ENCODE measurements around the gene LMBR1. TPM values are rescaled to one million over a fixed set of nuclear protein-coding genes. Genes with fewer than 3 reads are reported as not detected.
"Not testable (repeated sequence)": the region's sequence is repeated elsewhere in the genome, so short reads cannot be mapped to it uniquely, and the experiment has no call there.

Gene LMBR1, protein sequence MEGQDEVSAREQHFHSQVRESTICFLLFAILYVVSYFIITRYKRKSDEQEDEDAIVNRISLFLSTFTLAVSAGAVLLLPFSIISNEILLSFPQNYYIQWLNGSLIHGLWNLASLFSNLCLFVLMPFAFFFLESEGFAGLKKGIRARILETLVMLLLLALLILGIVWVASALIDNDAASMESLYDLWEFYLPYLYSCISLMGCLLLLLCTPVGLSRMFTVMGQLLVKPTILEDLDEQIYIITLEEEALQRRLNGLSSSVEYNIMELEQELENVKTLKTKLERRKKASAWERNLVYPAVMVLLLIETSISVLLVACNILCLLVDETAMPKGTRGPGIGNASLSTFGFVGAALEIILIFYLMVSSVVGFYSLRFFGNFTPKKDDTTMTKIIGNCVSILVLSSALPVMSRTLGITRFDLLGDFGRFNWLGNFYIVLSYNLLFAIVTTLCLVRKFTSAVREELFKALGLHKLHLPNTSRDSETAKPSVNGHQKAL
- 10 to 100 TPM in 2 of 3 donors, 1 to 10 TPM in 1; 8.5 to 13.2 (median 10.8) TPM for polyA plus RNA-seq

- 0% methylated on average over 43 to 88 of the region's 97 CpGs for WGBS, 3 donors
- peak within 1 kb of the TSS; percentile 52 for H3K27ac ChIP-seq (ENCODE audit: low read depth, low read length)
Observed at GRCh38 chr7:156892821-156893706, at the start of gene LMBR1. Gene LMBR1 (minus strand): TSS chr7:156893183. CDS start chr7:156892993, 190 bp downstream.

DNA sequence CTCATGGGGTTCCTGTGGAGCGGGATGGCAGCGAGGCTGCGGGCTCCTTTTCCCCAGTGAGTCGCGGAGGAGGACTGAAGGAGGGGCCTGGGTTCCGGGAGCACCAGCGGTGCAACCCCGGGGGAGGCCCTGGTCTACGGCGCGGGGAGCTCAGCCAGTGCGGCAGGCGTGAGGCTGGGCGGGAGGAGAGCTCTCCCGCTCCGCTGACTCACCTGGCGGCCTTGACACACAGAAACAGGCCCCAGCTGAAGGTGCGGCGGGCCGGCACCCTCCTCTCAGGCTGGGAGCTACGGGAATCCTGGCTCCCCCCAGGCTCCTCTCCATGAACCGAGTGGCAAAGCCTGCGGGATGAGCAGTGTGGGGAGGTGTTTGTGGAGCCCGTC, 49.7 kb upstream of the LMBR1 start:
- 25 to 45% (median 40%) methylated on average over 19 to 24 of the region's 24 CpGs for WGBS, 3 donors
- no peak overlapping the region for H3K27ac ChIP-seq (ENCODE audit: low read depth, low read length)

DNA sequence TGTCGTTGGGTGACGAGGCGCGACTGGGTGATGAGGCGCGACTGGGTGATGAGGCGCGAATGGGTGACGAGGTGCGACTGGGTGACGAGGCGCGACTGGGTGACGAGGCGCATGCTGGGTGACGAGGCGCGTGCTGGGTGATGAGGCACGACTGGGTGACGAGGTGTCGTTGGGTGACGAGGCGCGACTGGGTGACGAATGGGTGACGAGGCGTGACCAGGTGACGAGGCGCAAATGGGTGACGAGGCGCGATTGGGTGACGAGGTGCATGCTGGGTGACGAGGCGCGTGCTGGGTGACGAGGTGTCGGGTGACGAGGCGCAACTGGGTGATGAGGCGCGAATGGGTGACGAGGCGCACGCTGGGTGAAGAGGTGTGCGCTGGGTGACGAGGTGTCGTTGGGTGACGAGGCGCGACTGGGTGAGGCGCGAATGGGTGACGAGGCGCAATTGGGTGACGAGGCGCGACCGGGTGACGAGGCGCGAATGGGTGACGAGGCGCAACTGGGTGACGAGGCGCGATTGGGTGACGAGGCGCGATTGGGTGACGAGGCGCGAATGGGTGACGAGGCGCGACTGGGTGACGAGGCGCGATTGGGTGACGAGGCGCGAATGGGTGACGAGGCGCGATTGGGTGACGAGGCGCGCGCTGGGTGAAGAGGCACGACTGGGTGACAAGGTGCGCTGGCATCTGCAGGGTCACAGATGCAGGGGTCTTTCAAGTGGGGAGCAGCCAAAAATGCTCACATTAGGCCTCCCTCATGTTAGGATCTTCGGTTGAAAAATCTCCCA, 48.6 kb upstream of the LMBR1 start:
- H3K27ac ChIP-seq (ENCODE audit: low read depth, low read length): no peak overlapping the region
- 96 to 98% (median 97%) methylated on average over 83 to 92 of the region's 92 CpGs for WGBS, 3 donors

GRCh38 chr7:156940421-156941122, 47.6 kb upstream of the LMBR1 start:
- 94 to 97% (median 96%) methylated on average over 55 to 57 of the region's 57 CpGs for WGBS, 3 donors
- H3K27ac ChIP-seq (ENCODE audit: low read depth, low read length): no peak overlapping the region

- WGBS, 3 donors: 85 to 94% (median 94%) methylated on average over 3 of the region's 3 CpGs
- H3K27ac ChIP-seq (ENCODE audit: low read depth, low read length): not testable (repeated sequence)
Observed at GRCh38 chr7:156936766-156937165, 43.8 kb upstream of the LMBR1 start.

DNA sequence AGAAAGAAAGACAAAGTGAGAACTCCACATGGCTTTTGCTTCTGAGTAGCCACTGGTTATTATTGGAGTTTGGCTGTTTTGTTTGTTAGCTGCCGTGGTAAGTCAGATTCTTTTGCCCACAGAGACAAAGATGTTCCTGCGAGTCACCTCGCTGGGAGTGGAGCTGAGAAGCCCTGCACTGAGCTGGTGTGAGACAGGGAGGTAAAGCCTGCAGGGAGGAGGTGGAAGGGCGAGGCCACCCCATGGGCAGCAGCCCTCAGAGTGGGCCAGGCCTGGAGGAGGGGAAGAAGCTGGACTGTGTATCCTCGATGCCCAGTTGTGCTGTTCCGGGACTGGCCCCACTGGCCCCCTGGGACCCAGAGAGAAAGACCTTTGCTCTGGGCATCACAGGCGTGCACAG, 42.3 kb upstream of the LMBR1 start:
- no peak overlapping the region for H3K27ac ChIP-seq (ENCODE audit: low read depth, low read length)
- WGBS, 3 donors: 83 to 87% (median 85%) methylated on average over 7 of the region's 7 CpGs

- H3K27ac ChIP-seq (ENCODE audit: low read depth, low read length): no peak overlapping the region
- WGBS, 3 donors: 6 to 13% (median 12%) methylated on average over 7 of the region's 7 CpGs
Observed at GRCh38 chr7:156932006-156932405, 39.0 kb upstream of the LMBR1 start.

GRCh38 chr7:156929789-156930539, 37.0 kb upstream of the LMBR1 start:
- 41 to 77% (median 62%) methylated on average over 16 of the region's 16 CpGs for WGBS, 3 donors

DNA sequence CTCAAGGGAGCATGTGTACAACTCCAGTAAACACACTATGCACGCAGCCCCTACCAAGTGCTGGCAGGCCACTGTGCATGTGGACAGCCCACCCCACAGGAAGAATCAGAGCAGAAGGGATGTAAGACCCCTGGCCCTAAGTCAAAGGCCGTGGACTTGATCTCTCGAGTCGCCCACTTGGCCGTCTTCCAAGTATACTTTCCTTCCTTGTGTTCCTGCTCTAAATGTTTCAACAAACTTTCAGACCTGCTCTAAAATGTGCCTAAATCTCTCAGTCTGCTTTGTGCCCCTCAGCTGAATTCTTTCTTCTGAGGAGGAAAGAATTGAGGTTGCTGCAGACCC, 35.4 kb upstream of the LMBR1 start:
- 14 to 30% (median 24%) methylated on average over 5 of the region's 5 CpGs for WGBS, 3 donors
- no peak overlapping the region for H3K27ac ChIP-seq (ENCODE audit: low read depth, low read length)

More at GRCh38 chr7:156929789-156930539, 37.0 kb upstream of the LMBR1 start:
- no peak overlapping the region for H3K27ac ChIP-seq (ENCODE audit: low read depth, low read length)

GRCh38 chr7:156927571-156928405, 34.8 kb upstream of the LMBR1 start:
- H3K27ac ChIP-seq (ENCODE audit: low read depth, low read length): no peak overlapping the region
- WGBS, 3 donors: 53 to 76% (median 67%) methylated on average over 17 of the region's 17 CpGs

DNA sequence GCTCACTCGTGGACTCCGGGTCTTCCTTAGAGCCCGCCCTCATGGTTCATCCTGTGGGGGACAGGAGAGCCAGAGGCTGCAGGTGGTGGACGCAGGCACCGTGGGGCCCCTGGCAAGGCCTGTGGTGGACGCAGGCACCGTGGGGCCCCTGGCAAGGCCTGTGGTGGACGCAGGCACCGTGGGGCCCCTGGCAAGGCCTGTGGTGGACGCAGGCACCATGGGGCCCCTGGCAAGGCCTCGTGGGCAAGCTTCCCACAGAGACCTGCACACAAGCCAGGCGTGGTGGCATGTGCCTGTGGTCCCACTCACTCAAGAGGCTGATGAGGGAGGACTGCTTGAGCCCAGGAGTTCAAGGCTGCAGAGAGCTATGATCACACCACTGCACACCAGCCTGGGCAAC, 32.8 kb upstream of the LMBR1 start:
- not testable (repeated sequence) for H3K27ac ChIP-seq (ENCODE audit: low read depth, low read length)
- WGBS, 3 donors: 88 to 94% (median 92%) methylated on average over 10 to 12 of the region's 12 CpGs

DNA sequence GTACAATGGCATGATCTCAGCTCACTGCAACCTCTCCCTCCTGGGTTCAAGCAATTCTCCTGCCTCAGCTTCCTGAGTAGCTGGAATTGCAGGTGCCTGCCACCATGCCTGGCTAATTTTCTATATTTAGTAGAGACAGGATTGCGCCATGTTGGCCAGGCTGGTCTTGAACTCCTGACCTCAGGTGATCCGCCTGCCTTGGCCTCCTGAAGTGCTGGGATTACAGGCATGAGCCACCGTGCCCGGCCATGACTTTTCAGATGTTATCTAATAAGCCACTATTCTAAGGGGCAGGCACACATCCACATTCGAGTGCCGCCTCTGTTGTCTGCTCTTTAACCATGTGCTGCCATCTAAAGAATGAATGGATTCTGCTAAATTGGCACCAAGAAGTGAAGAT, 29.3 kb upstream of the LMBR1 start:
- H3K27ac ChIP-seq (ENCODE audit: low read depth, low read length): not testable (repeated sequence)
- WGBS, 3 donors: 82 to 88% (median 82%) methylated on average over 6 of the region's 6 CpGs

GRCh38 chr7:156920487-156921373, 27.7 kb upstream of the LMBR1 start:
- WGBS, 3 donors: 75 to 83% (median 82%) methylated on average over 24 of the region's 24 CpGs
- not testable (repeated sequence) for H3K27ac ChIP-seq (ENCODE audit: low read depth, low read length)

GRCh38 chr7:156920076-156920475, 27.1 kb upstream of the LMBR1 start:
- WGBS, 3 donors: 46 to 68% (median 67%) methylated on average over 5 of the region's 5 CpGs
- H3K27ac ChIP-seq (ENCODE audit: low read depth, low read length): no peak overlapping the region

DNA sequence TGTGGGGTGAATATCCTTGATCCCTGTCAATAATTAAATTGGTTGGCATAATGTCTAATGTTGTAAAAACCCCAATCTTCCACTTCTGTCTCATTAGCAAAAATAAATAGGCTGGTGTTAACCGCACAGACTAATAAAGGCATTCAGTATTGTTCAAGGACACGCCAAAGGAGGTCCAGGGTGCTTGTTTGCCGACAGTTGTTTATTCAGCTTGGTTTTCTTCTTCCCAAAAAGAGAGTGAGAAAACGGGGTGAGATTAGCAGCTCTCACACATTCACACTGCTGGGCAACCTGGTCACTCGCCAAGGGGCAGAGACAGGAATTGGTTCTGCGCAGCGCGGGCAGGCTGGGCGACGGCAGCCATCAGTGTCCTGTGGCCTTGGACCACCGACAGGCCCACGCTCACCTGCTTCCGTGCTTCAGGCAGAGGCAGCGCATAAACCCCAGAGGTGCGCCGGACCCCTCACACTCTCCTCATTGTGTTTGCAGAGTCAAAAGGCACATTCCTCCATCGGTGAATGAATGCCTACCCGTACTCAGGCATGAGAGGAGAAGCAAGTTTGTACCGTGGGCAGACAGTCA, 26.2 kb upstream of the LMBR1 start:
- 31 to 90% (median 85%) methylated on average over 19 of the region's 19 CpGs for whole genome bisulfite sequencing, 3 donors
- no peak overlapping the region for H3K27ac ChIP-seq (ENCODE audit: low read depth, low read length)

Measured in adipose tissue (tissue), 3 donors.